Measurements from ENCODE around the gene ITPR1. TPM values are rescaled to one million over a fixed set of nuclear protein-coding genes. Genes with fewer than 3 reads are reported as not detected.

ITPR1 gene
- total RNA-seq, 3 donors from 2014 or later = 10.7 to 80.2 (median 20.7) TPM

GRCh38 chr3:4615750-4616149 lies 122.6 kb downstream of the ITPR1 start:
- H3K9me3 ChIP-seq = no peaks in the 10 kb centered on the region
- no peak for TF ChIP-seq CTCF (IDR thresholded peaks at IDR 0.05)
- intact Hi-C loops (cut with DNase I, micrococcal nuclease) = no loop called here
- ATAC-seq = no peak
- no peaks in the 10 kb centered on the region for H3K4me1 ChIP-seq (ENCODE audit: low read depth)
- DNase-seq = no peak
- H3K36me3 ChIP-seq (ENCODE audit: low read depth) = no peaks in the 10 kb centered on the region
- no peak overlapping the region for H3K4me3 ChIP-seq

DNA sequence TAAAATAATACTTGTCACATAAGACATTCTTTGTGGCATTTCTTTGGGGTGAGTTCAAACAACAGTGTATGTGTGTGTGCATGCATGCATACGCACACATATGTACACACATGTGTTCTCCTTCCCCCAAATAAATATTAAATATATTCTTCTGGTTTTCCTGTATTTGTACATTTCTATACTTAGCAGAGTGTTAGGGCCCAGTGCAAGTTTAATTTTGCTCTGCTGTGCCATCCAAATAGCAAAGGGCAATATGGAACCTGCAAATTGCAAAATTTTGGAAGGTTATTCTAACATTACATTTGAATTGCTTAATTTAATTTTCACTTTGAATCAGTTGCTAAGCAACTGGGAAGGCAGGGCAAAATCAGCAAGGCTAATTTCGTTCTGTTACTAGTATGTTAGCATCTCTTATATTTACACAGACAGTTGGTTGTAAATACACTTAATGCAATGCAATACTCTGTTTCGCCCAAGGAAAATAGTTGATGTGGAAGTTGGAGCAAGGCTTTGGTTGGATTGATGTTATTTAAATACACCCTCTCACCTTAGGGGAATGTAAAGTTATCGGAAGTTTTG lies 130.4 kb downstream of the ITPR1 start:
- no peaks in the 10 kb centered on the region for H3K4me1 ChIP-seq (ENCODE audit: low read depth)
- H3K9me3 ChIP-seq = no peaks in the 10 kb centered on the region
- DNase-seq (no peak), ATAC-seq (no peak)
- no peak overlapping the region for H3K4me3 ChIP-seq
- H3K36me3 ChIP-seq (ENCODE audit: low read depth) = no peaks in the 10 kb centered on the region
- no peak for TF ChIP-seq CTCF (IDR thresholded peaks at IDR 0.05)
- intact Hi-C loops (cut with DNase I, micrococcal nuclease) = no loop called here

- ATAC-seq (no peak), DNase-seq (no peak)
- H3K9me3 ChIP-seq = no peaks in the 10 kb centered on the region
- no peak overlapping the region for H3K4me3 ChIP-seq
- H3K36me3 ChIP-seq (ENCODE audit: low read depth) = no peaks in the 10 kb centered on the region
- intact Hi-C loops (cut with DNase I, micrococcal nuclease) = no loop called here
- no peaks in the 10 kb centered on the region for H3K4me1 ChIP-seq (ENCODE audit: low read depth)
- no peak for TF ChIP-seq CTCF (IDR thresholded peaks at IDR 0.05)
These were observed 134.7 kb downstream of the ITPR1 start for GRCh38 chr3:4627651-4628375.

GRCh38 chr3:4629095-4630007 lies 136.2 kb downstream of the ITPR1 start:
- TF ChIP-seq CTCF (IDR thresholded peaks at IDR 0.05) = no peak
- Histone ChIP-seq H3K4me1 (ENCODE audit: low read depth) (no peaks in the 10 kb centered on the region), H3K36me3 (ENCODE audit: low read depth) (no peaks in the 10 kb centered on the region), H3K4me3 (no peak overlapping the region), H3K9me3 (no peaks in the 10 kb centered on the region)
- no peak for DNase-seq
- intact Hi-C loops (cut with DNase I, micrococcal nuclease) = loop anchor here (5.0 kb wide), 1 partner anchor 277 kb away; no protein-coding TSS in a partner anchor
- no peak for ATAC-seq

DNA sequence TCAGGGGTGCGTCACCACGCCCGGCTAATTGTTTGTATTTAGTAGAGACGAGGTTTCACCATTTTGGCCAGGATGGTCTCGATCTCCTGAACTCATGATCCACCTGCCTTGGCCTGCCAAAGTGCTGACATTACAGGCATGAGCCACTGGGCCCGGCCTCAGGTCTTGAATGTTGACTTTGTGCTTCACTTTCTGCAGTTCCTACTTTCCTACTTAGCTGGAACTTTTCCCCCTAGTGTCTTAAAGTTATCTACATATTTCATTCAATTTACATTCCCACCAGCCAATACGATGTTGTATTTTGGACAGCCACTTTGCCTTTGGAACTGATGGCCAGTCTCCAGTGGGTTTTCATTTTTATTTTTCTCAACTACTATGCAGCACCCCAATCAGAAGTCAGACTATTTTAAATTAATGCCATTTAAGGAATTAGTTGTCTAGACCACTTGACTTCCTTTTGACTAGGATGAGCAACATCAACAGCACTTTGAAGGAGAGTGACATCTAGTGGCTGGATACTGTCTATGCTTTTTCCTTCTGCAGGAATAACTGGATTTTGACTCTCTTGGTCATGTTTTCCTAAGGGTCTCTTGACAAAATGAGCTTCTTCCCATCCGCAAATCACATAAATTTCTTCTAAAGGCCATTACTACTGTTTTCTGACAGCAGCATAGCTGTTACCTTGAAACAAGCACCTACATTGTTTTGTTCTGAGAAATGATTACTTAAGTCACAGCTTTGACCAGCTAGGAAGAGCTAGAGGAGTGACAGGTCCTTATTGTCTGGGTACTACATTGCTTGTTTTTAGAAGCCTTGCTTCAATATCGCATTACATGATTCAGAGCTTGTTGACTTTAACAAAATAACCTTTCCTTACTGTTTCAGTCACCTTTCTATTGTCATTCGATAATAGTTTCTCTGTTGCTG lies 140.2 kb downstream of the ITPR1 start:
- Histone ChIP-seq H3K4me3 (no peak overlapping the region), H3K36me3 (ENCODE audit: low read depth) (no peaks in the 10 kb centered on the region), H3K9me3 (no peaks in the 10 kb centered on the region), H3K4me1 (ENCODE audit: low read depth) (no peaks in the 10 kb centered on the region)
- peak in 1 of 3 donors; percentile 30 for DNase-seq
- TF ChIP-seq CTCF (IDR thresholded peaks at IDR 0.05) = peak; percentile 38
- intact Hi-C loops (cut with DNase I, micrococcal nuclease) = loop anchor here (5.0 kb wide), 1 partner anchor 281 kb away; no protein-coding TSS in a partner anchor
- peak; percentile 73 for ATAC-seq
